CD4-positive, alpha-beta T cell treated with Interleukin-10 for 1 hour (primary cell): ENCODE data around the gene MAP3K7CL.

ENCODE experiments used
- DNase-seq: peaks from one replicate; pipeline ENCODE4 v3.0.0-alpha.2; 2020

Gene MAP3K7CL

GRCh38 chr21:29130270-29130969 is at the start of gene MAP3K7CL:
Gene MAP3K7CL, plus strand, starts transcription at chr21:29130644. Its CDS starts 2,701 bp downstream, at chr21:29133345.
- DNase-seq = no peak

- no peak for DNase-seq
Observed at GRCh38 chr21:29082046-29082815, 48.2 kb upstream of the MAP3K7CL start.

GRCh38 chr21:29083306-29083705 is 47.1 kb upstream of the MAP3K7CL start:
- DNase-seq = no peak

GRCh38 chr21:29084372-29084771 is 46.1 kb upstream of the MAP3K7CL start:
- no peak for DNase-seq

- no peak for DNase-seq
Observed at GRCh38 chr21:29085106-29085752, 45.2 kb upstream of the MAP3K7CL start.

GRCh38 chr21:29091033-29091432 is 39.4 kb upstream of the MAP3K7CL start:
- no peak for DNase-seq

- DNase-seq = no peak
Observed at GRCh38 chr21:29092102-29092959, 38.1 kb upstream of the MAP3K7CL start.

- DNase-seq = no peak
Observed at GRCh38 chr21:29096218-29097015, 34.0 kb upstream of the MAP3K7CL start.

- DNase-seq = no peak
Observed at GRCh38 chr21:29098156-29098555, 32.3 kb upstream of the MAP3K7CL start.

GRCh38 chr21:29102791-29103257 is 27.6 kb upstream of the MAP3K7CL start:
- DNase-seq = no peak

- DNase-seq = no peak
Observed at GRCh38 chr21:29104239-29104708, 26.2 kb upstream of the MAP3K7CL start.

- no peak for DNase-seq
Observed at GRCh38 chr21:29105218-29105617, 25.2 kb upstream of the MAP3K7CL start.

GRCh38 chr21:29114765-29115500 is 15.5 kb upstream of the MAP3K7CL start:
- DNase-seq = no peak

- no peak for DNase-seq
Observed at GRCh38 chr21:29115899-29116298, 14.5 kb upstream of the MAP3K7CL start.

- no peak for DNase-seq
Observed at GRCh38 chr21:29117372-29117955, 13.0 kb upstream of the MAP3K7CL start.

- DNase-seq = no peak
Observed at GRCh38 chr21:29121759-29122158, 8.7 kb upstream of the MAP3K7CL start.

GRCh38 chr21:29124645-29125044 is 5.8 kb upstream of the MAP3K7CL start:
- DNase-seq = no peak

GRCh38 chr21:29125191-29125590 is 5.3 kb upstream of the MAP3K7CL start:
- no peak for DNase-seq

GRCh38 chr21:29125979-29126378 is 4.5 kb upstream of the MAP3K7CL start:
- no peak for DNase-seq

- no peak for DNase-seq
Observed at GRCh38 chr21:29133241-29133640, 2.8 kb downstream of the MAP3K7CL start.

GRCh38 chr21:29133796-29134195 is 3.4 kb downstream of the MAP3K7CL start:
- no peak for DNase-seq
